ENCODE results near the gene CCDC137. TPM values are rescaled to one million over a fixed set of nuclear protein-coding genes. Genes with fewer than 3 reads are reported as not detected.

CCDC137 gene
- total and polyA plus RNA-seq, 2 of the 13 experiments (the other 11 are each of a cell fraction or from before 2014, with no cell fraction given), result 14.6 to 39.1 TPM

DNA sequence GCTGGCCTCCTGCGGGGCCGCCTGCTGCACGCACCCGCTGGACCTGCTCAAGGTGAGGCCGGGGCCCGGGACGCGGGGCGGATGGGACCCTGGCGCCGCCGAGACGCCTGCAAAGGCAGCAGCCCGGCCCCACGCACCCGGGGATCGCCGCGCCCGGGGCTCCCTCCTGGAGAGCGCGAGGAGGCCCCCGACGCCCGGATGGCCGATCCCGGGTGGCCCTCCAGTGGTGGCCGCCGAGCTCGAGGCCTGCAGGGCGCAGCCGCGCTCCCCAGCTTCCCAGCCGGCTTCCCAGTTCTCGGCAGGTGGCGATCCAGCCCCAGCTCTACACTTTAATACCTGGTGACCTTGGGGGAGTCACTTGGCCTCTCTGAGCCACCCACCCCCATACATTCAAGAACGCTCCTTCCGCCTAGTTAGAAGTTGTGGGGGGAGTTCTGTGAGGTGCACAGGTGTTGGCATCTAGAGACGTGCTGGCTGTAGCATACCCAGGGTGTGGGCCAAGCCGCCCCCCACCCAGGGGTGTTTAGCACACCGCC, 46.0 kb downstream of the CCDC137 start (continued):
- TF ChIP-seq, protein P1, sequence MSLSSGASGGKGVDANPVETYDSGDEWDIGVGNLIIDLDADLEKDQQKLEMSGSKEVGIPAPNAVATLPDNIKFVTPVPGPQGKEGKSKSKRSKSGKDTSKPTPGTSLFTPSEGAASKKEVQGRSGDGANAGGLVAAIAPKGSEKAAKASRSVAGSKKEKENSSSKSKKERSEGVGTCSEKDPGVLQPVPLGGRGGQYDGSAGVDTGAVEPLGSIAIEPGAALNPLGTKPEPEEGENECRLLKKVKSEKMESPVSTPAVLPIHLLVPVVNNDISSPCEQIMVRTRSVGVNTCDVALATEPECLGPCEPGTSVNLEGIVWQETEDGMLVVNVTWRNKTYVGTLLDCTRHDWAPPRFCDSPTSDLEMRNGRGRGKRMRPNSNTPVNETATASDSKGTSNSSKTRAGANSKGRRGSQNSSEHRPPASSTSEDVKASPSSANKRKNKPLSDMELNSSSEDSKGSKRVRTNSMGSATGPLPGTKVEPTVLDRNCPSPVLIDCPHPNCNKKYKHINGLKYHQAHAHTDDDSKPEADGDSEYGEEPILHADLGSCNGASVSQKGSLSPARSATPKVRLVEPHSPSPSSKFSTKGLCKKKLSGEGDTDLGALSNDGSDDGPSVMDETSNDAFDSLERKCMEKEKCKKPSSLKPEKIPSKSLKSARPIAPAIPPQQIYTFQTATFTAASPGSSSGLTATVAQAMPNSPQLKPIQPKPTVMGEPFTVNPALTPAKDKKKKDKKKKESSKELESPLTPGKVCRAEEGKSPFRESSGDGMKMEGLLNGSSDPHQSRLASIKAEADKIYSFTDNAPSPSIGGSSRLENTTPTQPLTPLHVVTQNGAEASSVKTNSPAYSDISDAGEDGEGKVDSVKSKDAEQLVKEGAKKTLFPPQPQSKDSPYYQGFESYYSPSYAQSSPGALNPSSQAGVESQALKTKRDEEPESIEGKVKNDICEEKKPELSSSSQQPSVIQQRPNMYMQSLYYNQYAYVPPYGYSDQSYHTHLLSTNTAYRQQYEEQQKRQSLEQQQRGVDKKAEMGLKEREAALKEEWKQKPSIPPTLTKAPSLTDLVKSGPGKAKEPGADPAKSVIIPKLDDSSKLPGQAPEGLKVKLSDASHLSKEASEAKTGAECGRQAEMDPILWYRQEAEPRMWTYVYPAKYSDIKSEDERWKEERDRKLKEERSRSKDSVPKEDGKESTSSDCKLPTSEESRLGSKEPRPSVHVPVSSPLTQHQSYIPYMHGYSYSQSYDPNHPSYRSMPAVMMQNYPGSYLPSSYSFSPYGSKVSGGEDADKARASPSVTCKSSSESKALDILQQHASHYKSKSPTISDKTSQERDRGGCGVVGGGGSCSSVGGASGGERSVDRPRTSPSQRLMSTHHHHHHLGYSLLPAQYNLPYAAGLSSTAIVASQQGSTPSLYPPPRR (CRISPR knock-in tag; IDR thresholded peaks at IDR 0.05; ENCODE audit: borderline replicate concordance), result no peak
- TF ChIP-seq RFX1 (IDR thresholded peaks at IDR 0.05), result no peak
- TF ChIP-seq ZNF253 (CRISPR knock-in tag; IDR thresholded peaks at IDR 0.05; ENCODE audit: borderline replicate concordance), result peak; percentile 69; the same call in 1 of the 2 replicates
- no peak for TF ChIP-seq BRCA1 (CRISPR knock-in tag; IDR thresholded peaks at IDR 0.05)
- no peak for TF ChIP-seq AGO1 (IDR thresholded peaks at IDR 0.05; ENCODE audit: low read depth, low read length, poor library complexity, severe bottlenecking)
- no peak for TF ChIP-seq AGO2 (optimal IDR thresholded peaks at IDR 0.05; ENCODE audit: low read depth, low read length)
- TF ChIP-seq KLF16 (CRISPR knock-in tag; IDR thresholded peaks at IDR 0.05), result no peak
- TF ChIP-seq IKZF4 (CRISPR knock-in tag; IDR thresholded peaks at IDR 0.05; ENCODE audit: borderline replicate concordance, low read depth, not compliant biosample characterization), result no peak
- no peak for TF ChIP-seq SMAD1 (CRISPR knock-in tag; IDR thresholded peaks at IDR 0.05; ENCODE audit: borderline replicate concordance, low read depth)
- TF ChIP-seq, protein P2, sequence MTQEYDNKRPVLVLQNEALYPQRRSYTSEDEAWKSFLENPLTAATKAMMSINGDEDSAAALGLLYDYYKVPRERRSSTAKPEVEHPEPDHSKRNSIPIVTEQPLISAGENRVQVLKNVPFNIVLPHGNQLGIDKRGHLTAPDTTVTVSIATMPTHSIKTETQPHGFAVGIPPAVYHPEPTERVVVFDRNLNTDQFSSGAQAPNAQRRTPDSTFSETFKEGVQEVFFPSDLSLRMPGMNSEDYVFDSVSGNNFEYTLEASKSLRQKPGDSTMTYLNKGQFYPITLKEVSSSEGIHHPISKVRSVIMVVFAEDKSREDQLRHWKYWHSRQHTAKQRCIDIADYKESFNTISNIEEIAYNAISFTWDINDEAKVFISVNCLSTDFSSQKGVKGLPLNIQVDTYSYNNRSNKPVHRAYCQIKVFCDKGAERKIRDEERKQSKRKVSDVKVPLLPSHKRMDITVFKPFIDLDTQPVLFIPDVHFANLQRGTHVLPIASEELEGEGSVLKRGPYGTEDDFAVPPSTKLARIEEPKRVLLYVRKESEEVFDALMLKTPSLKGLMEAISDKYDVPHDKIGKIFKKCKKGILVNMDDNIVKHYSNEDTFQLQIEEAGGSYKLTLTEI (CRISPR knock-in tag; conservative IDR thresholded peaks at IDR 0.05), result no peak
